ENCODE results near the gene SLC9A9. TPM values are rescaled to one million over a fixed set of nuclear protein-coding genes. Genes with fewer than 3 reads are reported as not detected.

Gene SLC9A9
- total and polyA plus RNA-seq, 8 donors, result 0.58 to 29.7 (median 14.0) TPM

- no peaks in the 10 kb centered on the region for H3K27me3 ChIP-seq
- no peaks in the 10 kb centered on the region for H3K36me3 ChIP-seq
- WGBS, 5 donors, result 78 to 85% (median 84%) methylated on average over 5 of the region's 5 CpGs
- peaks cover 0 to under 1% (median 0%) of the 10 kb centered on the region in 4 donors for H3K4me1 ChIP-seq
- intact Hi-C loops (cut with DNase I; ENCODE audit: low total_unique reads), result no loop called here
- DNase-seq, result no peak
- H3K27ac ChIP-seq, result no peak overlapping the region
- TF ChIP-seq EP300 (IDR thresholded peaks at IDR 0.05) (no peak), POLR2A (IDR thresholded peaks at IDR 0.05) (no peak), POLR2AphosphoS5 (IDR thresholded peaks at IDR 0.05) (no peak), CTCF (IDR thresholded peaks at IDR 0.05) (no peak)
- H3K4me3 ChIP-seq, result no peak overlapping the region
- no peaks in the 10 kb centered on the region for H3K9me3 ChIP-seq
Measured at GRCh38 chr3:143301031-143301901, 547.0 kb downstream of the SLC9A9 start.

GRCh38 chr3:143298886-143299535 lies 549.3 kb downstream of the SLC9A9 start:
- Histone ChIP-seq H3K27me3 (no peaks in the 10 kb centered on the region), H3K4me3 (no peak overlapping the region), H3K36me3 (no peaks in the 10 kb centered on the region), H3K27ac (no peak overlapping the region), H3K4me1 (no peaks in the 10 kb centered on the region), H3K9me3 (no peaks in the 10 kb centered on the region)
- intact Hi-C loops (cut with DNase I; ENCODE audit: low total_unique reads), result no loop called here
- DNase-seq, result no peak
- 82 to 96% (median 91%) methylated on average over 5 of the region's 5 CpGs for WGBS, 5 donors
- TF ChIP-seq POLR2A (IDR thresholded peaks at IDR 0.05) (no peak), EP300 (IDR thresholded peaks at IDR 0.05) (no peak), CTCF (IDR thresholded peaks at IDR 0.05) (no peak), POLR2AphosphoS5 (IDR thresholded peaks at IDR 0.05) (no peak)

- intact Hi-C loops (cut with DNase I; ENCODE audit: low total_unique reads), result no loop called here
- no peaks in the 10 kb centered on the region for H3K4me1 ChIP-seq
- no peaks in the 10 kb centered on the region for H3K36me3 ChIP-seq
- DNase-seq, result no peak
- no peaks in the 10 kb centered on the region for H3K27me3 ChIP-seq
- H3K9me3 ChIP-seq, result no peaks in the 10 kb centered on the region
- no peak for TF ChIP-seq POLR2A (IDR thresholded peaks at IDR 0.05)
- no peak for TF ChIP-seq POLR2AphosphoS5 (IDR thresholded peaks at IDR 0.05)
- TF ChIP-seq CTCF (IDR thresholded peaks at IDR 0.05), result no peak
- TF ChIP-seq EP300 (IDR thresholded peaks at IDR 0.05), result no peak
- no peak overlapping the region for H3K27ac ChIP-seq
- H3K4me3 ChIP-seq, result no peak overlapping the region
Measured at GRCh38 chr3:143298380-143298779, 549.9 kb downstream of the SLC9A9 start.

GRCh38 chr3:143295201-143296080 lies 552.8 kb downstream of the SLC9A9 start:
- no peak for DNase-seq
- intact Hi-C loops (cut with DNase I; ENCODE audit: low total_unique reads), result no loop called here
- no peak for TF ChIP-seq POLR2AphosphoS5 (IDR thresholded peaks at IDR 0.05)
- TF ChIP-seq EP300 (IDR thresholded peaks at IDR 0.05), result no peak
- no peak for TF ChIP-seq POLR2A (IDR thresholded peaks at IDR 0.05)
- TF ChIP-seq CTCF (IDR thresholded peaks at IDR 0.05), result no peak

More at GRCh38 chr3:143295201-143296080, 552.8 kb downstream of the SLC9A9 start:
- Histone ChIP-seq H3K9me3 (no peaks in the 10 kb centered on the region), H3K27me3 (no peaks in the 10 kb centered on the region), H3K36me3 (no peaks in the 10 kb centered on the region), H3K4me1 (peaks cover 0 to 6% (median 3%) of the 10 kb centered on the region in 4 donors), H3K27ac (no peak overlapping the region), H3K4me3 (no peak overlapping the region)
- WGBS, 5 donors, result 61 to 84% (median 70%) methylated on average over 4 of the region's 4 CpGs
